GM12872 (cell line): ENCODE results near the gene KCNQ5.

Experiments
- CTCF ChIP-seq: IDR thresholded peaks from 3 replicates; pipeline ENCODE4 v1.5.1; 2011; ENCODE audit warnings: low read depth, mild to moderate bottlenecking, low read length, moderate library complexity; ENCODE audit not compliant: insufficient read depth

Gene KCNQ5

DNA sequence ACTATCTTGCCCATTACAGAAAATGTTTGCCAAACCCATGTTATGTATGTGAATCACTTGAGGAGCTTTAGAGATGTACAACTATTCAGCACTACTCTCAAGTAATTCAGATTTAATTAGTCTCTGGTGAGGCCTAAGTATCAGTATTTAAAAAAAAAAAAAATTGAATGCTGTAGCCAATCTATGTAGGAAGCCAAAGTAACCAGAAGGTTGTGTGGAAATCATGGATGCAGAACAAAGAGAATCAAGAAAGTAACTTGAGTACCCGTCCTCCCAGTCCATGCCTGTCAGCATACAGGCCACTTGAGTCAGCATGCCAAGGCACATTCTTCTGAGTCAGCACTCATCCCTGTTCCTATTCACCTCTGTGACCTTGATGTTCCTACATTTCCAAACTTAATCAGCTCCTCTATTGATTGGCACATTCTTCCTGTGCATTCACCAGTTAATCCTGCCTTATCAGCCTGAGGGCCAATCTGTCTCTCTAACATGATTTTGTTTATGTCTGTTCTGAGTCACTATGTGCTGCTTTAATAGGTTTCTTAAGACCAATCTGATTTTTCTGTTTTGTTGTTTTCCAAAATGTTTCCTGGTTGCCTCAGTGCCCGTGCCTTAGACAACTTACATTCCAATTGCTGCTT is 165.6 kb downstream of the KCNQ5 start:
- TF ChIP-seq CTCF = no peak

DNA sequence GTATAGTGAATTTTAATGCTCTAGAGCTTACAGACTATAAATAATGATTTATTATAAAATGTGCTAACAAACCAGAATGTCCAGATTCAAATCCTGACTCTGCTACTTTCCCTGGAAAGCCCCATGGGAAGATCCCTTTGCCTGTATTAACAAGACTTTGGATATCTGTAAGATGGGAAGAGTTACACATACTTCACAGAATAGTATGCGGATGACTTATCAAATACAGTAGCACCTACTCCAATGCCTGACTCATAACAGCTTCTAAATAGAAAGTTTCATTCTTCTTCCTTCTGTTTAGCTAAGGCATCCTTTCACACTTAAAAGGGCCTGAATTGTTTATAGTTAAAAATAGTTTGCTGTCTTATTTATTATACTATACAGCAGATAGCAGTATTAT is 166.3 kb downstream of the KCNQ5 start:
- TF ChIP-seq CTCF = no peak

- TF ChIP-seq CTCF = no peak
Measured at GRCh38 chr6:72789145-72789544, 167.3 kb downstream of the KCNQ5 start.

GRCh38 chr6:72792692-72793091 is 170.8 kb downstream of the KCNQ5 start:
- no peak for TF ChIP-seq CTCF

GRCh38 chr6:72793641-72794395 is 172.0 kb downstream of the KCNQ5 start:
- no peak for TF ChIP-seq CTCF

DNA sequence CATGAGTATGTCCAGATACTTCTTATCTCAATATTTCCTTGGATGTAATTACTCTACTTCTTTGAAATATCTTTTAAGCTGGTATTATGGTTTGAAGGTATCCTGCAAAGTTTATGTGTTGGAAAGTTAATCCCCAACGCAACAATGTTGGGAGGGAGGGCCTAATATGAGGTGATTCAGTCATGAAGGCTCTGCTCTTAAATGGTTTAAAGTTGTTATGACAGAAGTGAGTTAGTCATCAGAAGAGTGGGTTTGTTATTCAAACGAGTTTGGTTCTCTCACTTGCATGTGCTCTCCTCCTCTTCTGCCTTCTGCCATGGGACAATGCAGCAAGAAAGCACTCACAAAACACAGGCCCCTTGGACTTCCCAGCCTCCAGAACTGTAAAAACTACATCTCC is 176.3 kb downstream of the KCNQ5 start:
- no peak for TF ChIP-seq CTCF

- TF ChIP-seq CTCF = no peak
Measured at GRCh38 chr6:72809746-72810379, 188.0 kb downstream of the KCNQ5 start.
